Measurements from ENCODE around the gene GATAD1. TPM values are rescaled to one million over a fixed set of nuclear protein-coding genes. Genes with fewer than 3 reads are reported as not detected.
"Not testable (repeated sequence)": the region's sequence is repeated elsewhere in the genome, so short reads cannot be mapped to it uniquely, and the experiment has no call there.

Gene GATAD1
- total RNA-seq, 1 donor from 2014 or later: 26.2 TPM

- no peak for DNase-seq (ENCODE audit: low spot score)
- Mint-ChIP-seq H3K4me1 (ENCODE audit: low read depth) (peaks cover under 1% of the 10 kb centered on the region), H3K27me3 (ENCODE audit: low read depth) (no peaks in the 10 kb centered on the region), H3K27ac (ENCODE audit: unreplicated experiment) (no peak overlapping the region), H3K9me3 (ENCODE audit: low read depth) (peaks cover 14% of the 10 kb centered on the region), H3K4me3 (ENCODE audit: unreplicated experiment) (no peak overlapping the region), H3K36me3 (ENCODE audit: low read depth) (peaks cover 11% of the 10 kb centered on the region)
- no peak for TF ChIP-seq CTCF (IDR thresholded peaks at IDR 0.05)
Observed at GRCh38 chr7:92466682-92467081, 19.4 kb downstream of the GATAD1 start.

GRCh38 chr7:92468589-92468988 lies 21.3 kb downstream of the GATAD1 start:
- H3K36me3 Mint-ChIP-seq (ENCODE audit: low read depth): peaks cover 11% of the 10 kb centered on the region
- not testable (repeated sequence) for H3K4me1 Mint-ChIP-seq (ENCODE audit: low read depth); H3K27ac Mint-ChIP-seq (ENCODE audit: unreplicated experiment); DNase-seq (ENCODE audit: low spot score); H3K4me3 Mint-ChIP-seq (ENCODE audit: unreplicated experiment); H3K27me3 Mint-ChIP-seq (ENCODE audit: low read depth)
- peaks cover 14% of the 10 kb centered on the region for H3K9me3 Mint-ChIP-seq (ENCODE audit: low read depth)

GRCh38 chr7:92473989-92474388 lies 26.7 kb downstream of the GATAD1 start:
- H3K4me3 Mint-ChIP-seq (ENCODE audit: unreplicated experiment); H3K4me1 Mint-ChIP-seq (ENCODE audit: low read depth); H3K36me3 Mint-ChIP-seq (ENCODE audit: low read depth); DNase-seq (ENCODE audit: low spot score); H3K27ac Mint-ChIP-seq (ENCODE audit: unreplicated experiment); H3K9me3 Mint-ChIP-seq (ENCODE audit: low read depth); H3K27me3 Mint-ChIP-seq (ENCODE audit: low read depth): not testable (repeated sequence)

GRCh38 chr7:92475261-92475770 lies 28.0 kb downstream of the GATAD1 start:
- H3K4me3 Mint-ChIP-seq (ENCODE audit: unreplicated experiment); H3K36me3 Mint-ChIP-seq (ENCODE audit: low read depth); H3K27me3 Mint-ChIP-seq (ENCODE audit: low read depth); H3K9me3 Mint-ChIP-seq (ENCODE audit: low read depth); DNase-seq (ENCODE audit: low spot score); H3K27ac Mint-ChIP-seq (ENCODE audit: unreplicated experiment); H3K4me1 Mint-ChIP-seq (ENCODE audit: low read depth): not testable (repeated sequence)

GRCh38 chr7:92475851-92476590 lies 28.7 kb downstream of the GATAD1 start:
- DNase-seq (ENCODE audit: low spot score); H3K4me1 Mint-ChIP-seq (ENCODE audit: low read depth); H3K36me3 Mint-ChIP-seq (ENCODE audit: low read depth); H3K4me3 Mint-ChIP-seq (ENCODE audit: unreplicated experiment); H3K27me3 Mint-ChIP-seq (ENCODE audit: low read depth); H3K9me3 Mint-ChIP-seq (ENCODE audit: low read depth); H3K27ac Mint-ChIP-seq (ENCODE audit: unreplicated experiment): not testable (repeated sequence)

GRCh38 chr7:92477681-92478080 lies 30.4 kb downstream of the GATAD1 start, which contains the start of gene ERVW-1:
Gene ERVW-1 (minus strand): TSS chr7:92477946. CDS start chr7:92470381, 7,565 bp downstream.
- not testable (repeated sequence) for H3K4me1 Mint-ChIP-seq (ENCODE audit: low read depth); H3K9me3 Mint-ChIP-seq (ENCODE audit: low read depth); DNase-seq (ENCODE audit: low spot score); H3K27me3 Mint-ChIP-seq (ENCODE audit: low read depth); H3K27ac Mint-ChIP-seq (ENCODE audit: unreplicated experiment); H3K36me3 Mint-ChIP-seq (ENCODE audit: low read depth); H3K4me3 Mint-ChIP-seq (ENCODE audit: unreplicated experiment)

GRCh38 chr7:92478095-92478494 lies 30.8 kb downstream of the GATAD1 start:
- H3K27ac Mint-ChIP-seq (ENCODE audit: unreplicated experiment): no peak overlapping the region
- no peaks in the 10 kb centered on the region for H3K36me3 Mint-ChIP-seq (ENCODE audit: low read depth)
- no peaks in the 10 kb centered on the region for H3K4me1 Mint-ChIP-seq (ENCODE audit: low read depth)
- H3K4me3 Mint-ChIP-seq (ENCODE audit: unreplicated experiment): no peak overlapping the region
- DNase-seq (ENCODE audit: low spot score): no peak
- H3K9me3 Mint-ChIP-seq (ENCODE audit: low read depth): no peaks in the 10 kb centered on the region
- H3K27me3 Mint-ChIP-seq (ENCODE audit: low read depth): no peaks in the 10 kb centered on the region
- TF ChIP-seq CTCF (IDR thresholded peaks at IDR 0.05): no peak

- no peak overlapping the region for H3K4me3 Mint-ChIP-seq (ENCODE audit: unreplicated experiment)
- no peaks in the 10 kb centered on the region for H3K4me1 Mint-ChIP-seq (ENCODE audit: low read depth)
- H3K27me3 Mint-ChIP-seq (ENCODE audit: low read depth): no peaks in the 10 kb centered on the region
- TF ChIP-seq CTCF (IDR thresholded peaks at IDR 0.05): no peak
- H3K36me3 Mint-ChIP-seq (ENCODE audit: low read depth): no peaks in the 10 kb centered on the region
- no peak for DNase-seq (ENCODE audit: low spot score)
- no peak overlapping the region for H3K27ac Mint-ChIP-seq (ENCODE audit: unreplicated experiment)
- H3K9me3 Mint-ChIP-seq (ENCODE audit: low read depth): no peaks in the 10 kb centered on the region
Observed at GRCh38 chr7:92478711-92479110, 31.4 kb downstream of the GATAD1 start.

- H3K36me3 Mint-ChIP-seq (ENCODE audit: low read depth); H3K4me1 Mint-ChIP-seq (ENCODE audit: low read depth); H3K27me3 Mint-ChIP-seq (ENCODE audit: low read depth); H3K27ac Mint-ChIP-seq (ENCODE audit: unreplicated experiment); H3K9me3 Mint-ChIP-seq (ENCODE audit: low read depth); DNase-seq (ENCODE audit: low spot score); H3K4me3 Mint-ChIP-seq (ENCODE audit: unreplicated experiment): not testable (repeated sequence)
Observed at GRCh38 chr7:92479146-92479545, 31.9 kb downstream of the GATAD1 start.

- not testable (repeated sequence) for H3K27me3 Mint-ChIP-seq (ENCODE audit: low read depth); H3K4me1 Mint-ChIP-seq (ENCODE audit: low read depth); H3K36me3 Mint-ChIP-seq (ENCODE audit: low read depth); H3K4me3 Mint-ChIP-seq (ENCODE audit: unreplicated experiment); H3K27ac Mint-ChIP-seq (ENCODE audit: unreplicated experiment); DNase-seq (ENCODE audit: low spot score); H3K9me3 Mint-ChIP-seq (ENCODE audit: low read depth)
Observed at GRCh38 chr7:92483624-92484023, 36.3 kb downstream of the GATAD1 start.

Data from chondrocyte (in vitro differentiated cells).